GM19468 (cell line): ENCODE data around the gene PIGW.
A peak's percentile ranks its signal among the peaks of the same experiment; 100 is the strongest.

Source experiments
- ATAC-seq: cut with Tn5 transposase; IDR thresholded peaks from one replicate; pipeline ENCODE4 v1.9.1; 2021; ENCODE audit warnings: mild to moderate bottlenecking, moderate library complexity, moderate number of reproducible peaks; ENCODE audit not compliant: unreplicated experiment; ENCODE audit errors: extremely low read depth

Gene PIGW

DNA sequence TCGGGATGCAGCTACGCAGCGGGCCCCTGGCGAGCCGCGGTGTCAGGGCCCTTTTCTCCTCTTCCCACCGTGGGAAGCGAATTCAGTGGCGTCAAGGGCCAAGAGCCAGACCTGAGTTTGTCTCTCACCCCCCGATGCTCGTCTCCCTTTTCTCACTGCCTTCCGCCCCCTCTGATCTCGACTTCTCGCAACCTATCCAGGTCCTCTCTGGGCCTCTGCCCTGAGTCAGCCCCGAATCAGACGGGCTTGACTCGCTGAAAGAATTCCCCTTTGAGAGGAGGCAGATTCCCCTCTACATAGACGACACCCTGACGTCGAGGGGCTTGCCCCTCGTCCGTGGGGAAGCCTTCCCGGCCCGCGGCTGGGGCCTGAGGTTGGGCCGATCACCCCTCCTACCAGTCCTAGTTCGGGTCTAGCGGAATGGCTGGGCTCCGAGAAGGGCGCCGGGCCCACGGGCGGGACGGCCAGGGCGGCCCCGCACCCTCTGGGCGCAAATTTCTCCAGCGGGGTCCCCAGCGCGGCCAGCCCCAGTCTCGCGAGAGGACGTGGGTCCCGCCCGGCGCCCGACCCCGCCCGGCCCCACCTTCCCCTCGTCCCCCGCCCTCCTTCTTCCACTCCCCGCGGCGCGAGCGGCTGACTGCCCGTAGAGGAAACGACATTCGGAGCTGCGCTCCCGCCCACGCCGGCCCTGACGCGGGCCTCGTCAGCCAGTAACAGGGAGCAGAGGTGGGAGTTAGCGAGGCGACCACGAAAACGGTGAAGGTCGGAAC is 9.7 kb downstream of the PIGW start, which contains the start of gene GGNBP2:
TSS of gene GGNBP2 (plus strand) at position 613 of the 770 bp plus-strand sequence. CDS start 806 bp downstream, outside the sequence.
- peak; percentile 34 for ATAC-seq

DNA sequence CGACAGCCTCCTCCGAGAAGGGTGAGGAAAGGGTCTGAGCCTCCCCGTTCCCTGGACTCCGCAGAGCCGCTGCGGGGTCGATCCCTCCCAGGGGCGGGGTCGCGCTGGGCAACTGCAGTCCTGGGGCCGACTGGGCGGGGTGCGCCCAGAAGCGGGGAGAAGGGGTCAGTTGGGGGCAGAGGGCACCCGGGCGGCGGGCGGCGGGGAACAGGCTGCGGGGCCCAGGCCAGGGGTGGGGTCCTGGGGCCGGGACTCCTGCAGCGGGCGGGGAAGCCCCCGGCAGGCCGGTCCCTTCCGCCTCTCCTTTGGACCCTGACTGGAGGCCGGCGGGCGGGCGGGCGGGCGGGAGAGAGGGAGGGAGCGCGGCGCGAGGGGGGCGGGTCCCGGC is 10.3 kb downstream of the PIGW start:
- ATAC-seq: no peak

DNA sequence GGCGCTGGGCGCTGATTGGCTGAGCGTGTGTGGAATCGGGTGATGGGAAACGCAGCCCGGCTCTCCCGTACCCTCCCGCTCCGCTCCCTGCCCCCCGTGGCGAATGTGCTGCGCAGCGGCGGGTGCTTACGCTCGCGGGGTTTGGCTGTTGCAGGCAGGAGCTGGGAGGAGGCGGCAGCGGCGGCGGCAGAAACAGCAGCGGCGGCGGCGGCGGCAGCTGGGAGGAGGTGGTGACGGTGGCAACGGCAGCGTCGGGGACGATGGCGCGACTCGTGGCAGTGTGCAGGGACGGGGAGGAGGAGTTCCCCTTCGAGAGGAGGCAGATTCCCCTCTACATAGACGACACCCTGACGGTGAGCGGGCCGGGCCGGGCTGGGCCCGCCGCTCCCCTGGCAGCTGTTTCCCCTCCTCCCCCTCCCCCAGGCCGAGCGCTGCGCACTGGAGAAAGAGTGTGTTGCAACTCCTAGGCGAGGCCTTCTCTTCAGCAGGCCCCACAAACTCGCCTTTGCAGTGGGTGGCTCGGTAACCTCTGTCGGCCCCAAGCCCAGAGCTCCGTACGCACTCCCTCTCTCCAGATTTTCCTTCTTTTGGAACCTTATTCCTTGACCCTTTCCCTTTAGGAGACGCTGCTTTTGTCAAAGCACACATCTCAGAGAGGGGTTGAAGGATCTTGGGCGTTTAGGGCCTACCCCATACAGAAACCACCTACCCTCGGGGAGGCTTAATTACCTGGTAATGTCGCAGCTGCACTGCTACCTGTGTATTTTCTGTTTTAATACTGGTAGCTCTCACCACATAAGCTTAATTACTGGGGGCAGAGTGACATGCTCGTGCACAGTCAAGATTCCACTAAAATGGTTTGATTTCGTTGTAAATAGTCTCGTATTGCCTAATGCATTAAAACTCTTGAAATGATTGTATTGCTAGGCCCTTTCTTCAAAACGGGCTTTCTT is 11.0 kb downstream of the PIGW start:
- ATAC-seq: peak; percentile 58

DNA sequence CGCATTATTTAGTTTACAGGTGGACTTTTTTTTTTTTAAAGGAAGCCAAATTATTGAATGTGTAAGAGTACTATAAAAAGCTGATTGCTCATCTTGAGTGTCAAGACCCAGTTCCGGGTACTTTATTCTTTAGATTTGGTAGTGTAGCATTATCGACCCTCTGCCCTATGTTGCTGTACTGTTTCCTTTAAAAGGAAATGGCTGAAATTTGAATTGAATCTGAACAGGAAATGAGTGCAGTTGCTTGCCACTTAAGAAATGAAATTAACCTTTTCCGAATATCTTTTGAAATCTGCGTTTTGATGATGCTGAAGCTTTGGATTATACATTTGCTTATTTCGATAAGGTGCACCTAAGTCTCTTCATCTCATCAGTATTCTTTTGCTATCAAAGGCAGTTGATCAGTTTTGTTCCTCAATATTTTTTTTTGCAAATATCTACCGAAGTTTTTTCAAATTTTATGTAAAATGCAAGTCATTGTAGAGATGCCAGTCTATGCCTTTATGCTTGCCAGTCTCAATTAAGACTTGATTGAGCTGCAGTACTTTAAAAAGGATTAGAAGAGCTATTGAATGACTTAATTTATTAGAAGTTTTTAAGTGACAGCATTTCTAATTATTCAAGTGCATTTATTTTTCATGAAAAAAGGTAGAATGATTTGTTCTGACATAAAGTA is 11.8 kb downstream of the PIGW start:
- ATAC-seq: no peak

DNA sequence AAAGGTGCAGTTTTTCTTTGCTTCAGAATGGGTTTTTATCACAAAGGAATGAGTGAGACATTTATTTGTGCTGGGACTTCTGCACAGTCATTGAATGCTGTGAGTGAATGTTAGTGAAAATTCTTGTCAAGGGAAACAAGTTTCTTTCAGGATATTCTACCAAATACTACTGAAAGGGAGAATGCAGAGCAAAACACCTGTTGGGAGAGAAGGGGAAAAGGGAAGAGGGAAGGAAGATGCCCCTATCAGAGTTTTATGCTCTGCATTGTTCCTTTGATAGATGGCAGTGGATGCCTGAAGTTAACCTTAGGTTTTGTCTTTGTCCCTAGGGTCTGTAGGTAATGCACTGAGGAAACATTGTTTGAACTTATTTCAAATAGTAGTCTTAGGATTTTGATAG is 13.0 kb downstream of the PIGW start:
- no peak for ATAC-seq

DNA sequence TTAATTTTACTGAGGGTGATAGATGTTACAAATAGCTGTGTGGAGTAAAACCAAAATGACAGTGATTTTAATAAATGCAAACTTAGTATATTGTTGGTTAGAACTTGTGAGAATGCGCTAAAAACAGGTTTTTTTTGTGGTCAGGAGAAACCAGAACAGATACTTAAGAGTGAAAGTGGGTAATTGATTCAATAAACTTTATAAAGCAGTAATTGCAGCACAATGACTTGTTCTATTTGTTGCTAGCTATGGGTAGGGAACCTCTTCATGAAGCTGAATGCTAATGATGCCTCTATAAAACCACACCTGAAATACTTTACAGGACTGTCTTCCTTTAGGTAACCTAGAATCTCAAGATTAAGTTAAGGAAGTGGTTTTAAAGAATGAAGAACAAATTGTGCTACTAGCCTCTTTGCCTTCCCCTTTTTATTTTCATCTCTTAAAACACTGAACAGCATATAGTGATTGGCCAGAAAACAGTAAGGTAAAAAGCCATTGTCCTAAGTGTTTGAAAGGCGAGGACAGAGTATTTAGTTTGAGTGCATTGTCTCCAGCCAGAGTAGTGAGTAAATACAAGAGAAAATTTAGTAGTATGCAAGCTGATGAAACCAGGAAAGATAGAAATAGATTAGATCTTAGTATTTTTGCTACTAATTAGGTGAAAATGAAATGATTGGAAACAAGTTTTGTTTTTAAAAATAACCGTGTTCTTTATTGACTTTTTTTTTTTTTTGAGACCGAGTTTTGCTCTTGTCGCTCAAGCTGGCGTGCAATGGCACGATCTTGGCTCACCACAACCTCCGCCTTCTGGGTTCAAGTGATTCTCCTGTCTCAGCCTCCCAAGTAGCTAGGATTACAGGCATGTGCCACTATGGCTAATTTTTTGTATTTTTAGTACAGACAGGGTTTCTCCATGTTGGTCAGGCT is 16.0 kb downstream of the PIGW start:
- ATAC-seq: peak; percentile 12

DNA sequence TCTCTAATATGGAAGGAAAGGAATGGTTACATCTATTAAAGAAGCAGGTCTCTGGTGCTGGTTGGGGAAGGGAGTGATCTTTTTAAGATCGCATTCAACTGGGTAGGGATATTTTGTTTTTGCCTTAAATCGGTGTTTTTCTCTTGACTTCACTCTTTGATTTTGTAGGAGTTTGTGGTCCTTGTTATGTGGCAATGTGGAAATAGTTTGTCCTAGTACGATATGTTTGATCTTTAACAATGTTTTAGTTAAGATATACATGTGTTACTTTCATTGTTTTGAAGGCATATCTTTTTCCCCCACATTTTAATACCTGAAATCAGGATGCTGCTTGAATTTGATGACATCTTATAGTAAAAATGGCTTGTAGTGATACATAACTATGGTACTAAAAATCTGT is 18.7 kb downstream of the PIGW start:
- no peak for ATAC-seq

DNA sequence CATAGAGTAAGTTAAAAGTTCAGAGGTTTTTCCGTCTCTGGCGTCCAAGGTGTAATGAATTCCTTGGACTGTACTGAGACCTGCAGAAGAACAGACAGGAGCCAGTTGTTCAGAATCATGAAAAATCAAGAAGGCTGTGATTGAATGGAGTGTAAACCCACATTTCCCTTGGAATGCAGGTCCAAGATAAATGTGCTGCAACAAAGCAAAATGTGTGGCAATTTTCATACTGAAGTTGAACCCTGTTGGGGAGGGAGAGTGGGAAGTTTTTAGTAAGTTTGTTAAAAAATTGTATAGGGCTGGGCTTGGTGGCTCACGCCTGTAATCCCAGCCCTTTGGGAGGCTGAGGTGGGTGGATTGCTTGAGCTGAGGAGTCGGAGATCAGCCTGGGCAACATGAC is 31.3 kb downstream of the PIGW start:
- ATAC-seq: no peak

DNA sequence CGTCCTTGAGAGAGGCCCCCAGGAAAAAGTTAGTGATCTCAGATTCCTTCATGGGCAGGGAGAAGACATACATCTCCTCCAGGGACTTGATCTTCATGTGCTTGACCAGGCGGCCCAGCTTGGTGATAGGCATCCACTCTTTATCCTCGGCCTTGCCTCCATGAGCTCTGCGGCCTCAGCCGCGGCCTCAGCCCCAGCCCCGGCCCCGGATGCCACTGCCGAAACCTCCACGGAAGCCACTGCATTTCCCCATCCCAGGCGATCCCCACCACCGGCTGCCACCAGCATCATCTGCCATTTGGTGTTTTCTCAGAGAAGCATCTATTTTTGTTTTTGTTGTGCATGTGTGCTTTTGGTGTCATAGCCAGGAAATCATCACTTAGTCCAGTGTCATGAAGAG is 40.2 kb downstream of the PIGW start:
- no peak for ATAC-seq

DNA sequence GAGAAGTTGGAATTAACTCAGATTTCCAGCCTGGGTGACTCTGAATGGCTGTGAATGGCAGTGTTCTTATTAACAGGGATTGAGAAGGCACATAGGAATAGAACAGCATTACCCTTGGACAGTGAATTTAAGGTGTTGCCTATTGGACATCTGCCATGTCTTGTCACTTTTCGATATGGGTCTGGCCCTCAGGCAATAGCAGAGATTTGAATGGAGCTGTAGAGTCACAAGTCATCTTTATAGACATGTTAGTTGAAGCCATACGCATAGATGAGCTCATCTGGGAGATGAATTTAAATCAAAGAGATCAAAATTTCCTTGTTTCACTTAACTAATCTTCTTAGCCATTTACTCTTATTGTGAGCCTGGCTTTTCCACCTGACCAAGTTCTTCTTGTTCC is 42.0 kb downstream of the PIGW start:
- ATAC-seq: no peak

DNA sequence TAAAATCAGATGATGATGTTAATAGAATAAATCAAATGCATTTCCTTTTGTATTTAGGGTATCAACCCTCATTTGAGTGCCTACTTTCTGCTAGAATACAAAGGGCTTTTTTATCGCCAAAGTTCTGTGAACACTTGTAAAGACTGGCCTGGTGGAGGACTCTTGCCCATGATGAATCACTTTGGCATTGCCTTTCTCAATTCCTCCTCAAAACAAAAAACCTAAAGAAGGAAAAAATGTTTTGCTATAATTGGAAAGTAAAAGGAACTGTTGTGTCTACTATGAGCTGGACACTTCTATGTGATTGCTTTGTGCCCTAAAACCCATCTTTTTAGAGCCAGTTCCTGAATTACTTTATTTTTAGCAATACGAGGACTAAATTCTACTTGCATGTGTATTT is 43.9 kb downstream of the PIGW start:
- ATAC-seq: no peak

DNA sequence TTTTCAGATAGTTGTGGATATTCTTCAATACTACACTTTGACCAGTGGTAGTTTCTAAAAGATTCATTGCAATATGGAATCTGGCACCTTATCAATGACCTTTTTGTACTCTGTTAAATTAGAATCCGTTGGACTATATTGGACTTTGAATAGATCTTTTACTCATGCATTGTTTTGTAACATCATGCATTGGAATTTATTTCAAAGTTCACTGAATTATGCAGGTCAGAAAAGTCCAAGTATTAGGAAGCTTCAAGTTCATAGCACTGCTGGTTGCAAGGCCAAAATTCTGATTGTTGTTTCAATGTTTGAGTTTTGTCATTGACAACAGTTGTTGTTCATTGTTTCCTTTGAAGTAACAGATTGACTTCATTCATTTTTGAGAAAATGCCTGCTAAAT is 49.0 kb downstream of the PIGW start:
- ATAC-seq: no peak

DNA sequence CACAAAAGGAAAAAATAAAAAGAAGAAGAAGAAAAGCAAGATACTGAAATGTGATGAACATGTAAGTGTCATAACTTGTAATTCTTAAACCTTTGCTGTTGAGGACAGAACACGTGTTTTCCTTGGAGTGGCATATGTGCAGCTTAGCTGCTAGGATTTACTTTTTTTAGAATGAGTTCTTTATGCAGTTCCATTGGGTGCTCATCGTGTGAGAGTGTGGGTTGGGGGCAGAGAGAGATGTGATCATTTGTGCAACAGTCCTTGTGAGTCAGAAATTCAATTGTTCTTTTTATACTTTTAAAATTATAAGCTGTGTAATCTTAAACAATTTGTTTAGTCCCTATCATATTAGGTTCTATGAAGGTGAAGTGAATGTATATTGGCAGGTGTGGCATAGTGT is 51.4 kb downstream of the PIGW start:
- ATAC-seq: no peak
